HepG2 (cell line): Measurements from ENCODE around the gene CDH8. TPM values are rescaled to one million over a fixed set of nuclear protein-coding genes. Genes with fewer than 3 reads are reported as not detected.

ENCODE experiments used
- ATAC-seq: fragments of 200-7000 bp; cut with Tn5 transposase; 3 replicates; pipeline ENCODE4 v1.9.1; 2020; ENCODE audit warnings: mild to moderate bottlenecking, moderate library complexity
- BruUV-seq: library from RNA; stranded (reverse); fragments of 400-500 nt; replicated peaks from 2 replicates; lab custom pipeline; 2021; lab: Mats Ljungman, UMichigan
- CTCF ChIA-PET: fragments of 300-600 bp; formaldehyde crosslinking; extraction: SDS; loops from one replicate; lab custom pipeline; 2021; ENCODE audit warnings: low total read pairs, inconsistent platforms, low intra/inter-chr PET ratio; lab: Yijun Ruan, JAX
- POLR2A ChIA-PET: fragments of 350-600 bp; sonication (Branson Sonifier 250); formaldehyde crosslinking; loops from one replicate; lab custom pipeline; 2020; ENCODE audit warnings: antibody characterized with exemption, inconsistent platforms; lab: Yijun Ruan, JAX
- DNase-seq: peaks from one replicate; pipeline ENCODE4 v3.0.0-alpha.2; 2015; ENCODE audit warnings: low spot score
- FAIRE-seq: peaks from 3 replicates; lab custom pipeline; 2011; peaks lifted over from hg19 to GRCh38; lab: Jason Lieb, UNC
- H2AFZ ChIP-seq: one replicate; pipeline ENCODE4 v1.6.1; 2011; ENCODE audit warnings: low read length, inconsistent platforms
- H3K27ac ChIP-seq: fragments of 300-600 bp; 3 replicates; pipeline ENCODE4 v1.8.0; 2011; ENCODE audit warnings: mixed run types, mild to moderate bottlenecking, mixed read lengths, low read length, inconsistent platforms; ENCODE audit not compliant: insufficient read depth; ENCODE audit errors: extremely low read length
- H3K27me3 ChIP-seq, 2 experiments: fragments of 200-600 bp in 1 of 2; 2 replicates in 1 of 2; 3 replicates in 1 of 2; pipeline versions ENCODE4 v1.6.0 to v1.8.0; 2011; ENCODE audit warnings: low read length in 2 of 2, mild to moderate bottlenecking in 2 of 2, moderate library complexity in 2 of 2, inconsistent platforms in 1 of 2; ENCODE audit not compliant: insufficient read depth in 2 of 2, control insufficient read depth in 1 of 2
- H3K36me3 ChIP-seq, 2 experiments: fragments of 200-600 bp in 1 of 2; replicated peaks in 1 of 2; 2 replicates in 1 of 2; 3 replicates in 1 of 2; pipeline versions ENCODE4 v1.5.1 to v1.8.0; 2011; ENCODE audit warnings: low read length in 2 of 2, inconsistent platforms in 1 of 2; ENCODE audit not compliant: insufficient read depth in 2 of 2, control insufficient read depth in 1 of 2
- H3K4me1 ChIP-seq: 2 replicates; pipeline ENCODE4 v1.5.1; 2012; ENCODE audit warnings: low read length, inconsistent platforms; ENCODE audit not compliant: insufficient read depth
- H3K4me2 ChIP-seq: 2 replicates; pipeline ENCODE4 v1.6.0; 2011; ENCODE audit warnings: low read depth, low read length, inconsistent platforms
- H3K4me3 ChIP-seq, 3 experiments: fragments of 200-600 bp in 1 of 3; sonication (generic), shearing (Covaris generic) in 1 of 3; replicated peaks in 1 of 3; 2 replicates each; pipeline ENCODE4 v1.5.1; 2011 to 2016; ENCODE audit warnings: low read length in 3 of 3, inconsistent platforms in 2 of 3, low read depth in 2 of 3, mild to moderate bottlenecking in 2 of 3, control low read depth in 1 of 3, mixed read lengths in 1 of 3; ENCODE audit not compliant: insufficient read depth in 1 of 3
- H3K79me2 ChIP-seq: one replicate; pipeline ENCODE4 v1.6.1; 2011; ENCODE audit warnings: low read length, inconsistent platforms; ENCODE audit not compliant: insufficient read depth
- H3K9ac ChIP-seq: 2 replicates; pipeline ENCODE4 v1.6.0; 2011; ENCODE audit warnings: mild to moderate bottlenecking, low read depth, low read length, inconsistent platforms; ENCODE audit not compliant: insufficient read depth
- H3K9me3 ChIP-seq: 2 replicates; pipeline ENCODE4 v1.5.1; 2012; ENCODE audit warnings: mild to moderate bottlenecking, low read length
- H4K20me1 ChIP-seq: 2 replicates; pipeline ENCODE4 v1.6.0; 2011; ENCODE audit warnings: inconsistent platforms, mild to moderate bottlenecking, low read length, moderate library complexity; ENCODE audit not compliant: insufficient read depth
- AKAP8 ChIP-seq: sonication (generic); formaldehyde crosslinking; IDR thresholded peaks from 2 replicates; pipeline ENCODE4 v1.5.1; 2020; ENCODE audit warnings: mild to moderate bottlenecking, missing genetic modification reagents
- CBX2 ChIP-seq, 2 experiments: fragments of 200-600 bp in 1 of 2; sonication (generic); formaldehyde crosslinking in 1 of 2; IDR thresholded peaks; 2 replicates each; pipeline versions ENCODE4 v1.7.0 to v1.8.1; 2018 to 2022; ENCODE audit warnings: low read depth in 2 of 2, low read length in 1 of 2, mild to moderate bottlenecking in 1 of 2, missing genetic modification reagents in 1 of 2
- CCDC6 ChIP-seq: sonication (generic); formaldehyde crosslinking; IDR thresholded peaks from 2 replicates; pipeline ENCODE4 v1.8.1; 2022; ENCODE audit warnings: mild to moderate bottlenecking, missing genetic modification reagents, moderate library complexity
- KLF9 ChIP-seq: IDR thresholded peaks from 2 replicates; pipeline ENCODE4 v1.6.1; 2016; ENCODE audit warnings: low read depth
- MXI1 ChIP-seq: IDR thresholded peaks from 3 replicates; pipeline ENCODE4 v1.6.1; 2012; ENCODE audit warnings: low read depth, low read length, inconsistent platforms, borderline replicate concordance
- ZNF33A ChIP-seq: sonication (generic); formaldehyde crosslinking; IDR thresholded peaks from 2 replicates; pipeline ENCODE4 v1.5.1; 2020; ENCODE audit warnings: missing genetic modification reagents, mild to moderate bottlenecking, moderate library complexity, borderline replicate concordance
- ZNF354B ChIP-seq: sonication (generic); formaldehyde crosslinking; IDR thresholded peaks from 2 replicates; pipeline ENCODE4 v1.8.0; 2022; ENCODE audit warnings: mild to moderate bottlenecking, missing genetic modification reagents
- ZNF724P ChIP-seq: sonication (generic); formaldehyde crosslinking; IDR thresholded peaks from 2 replicates; pipeline ENCODE4 v1.8.0; 2022; ENCODE audit warnings: missing genetic modification reagents, borderline replicate concordance
- ZNF781 ChIP-seq: sonication (generic); formaldehyde crosslinking; IDR thresholded peaks from 2 replicates; pipeline ENCODE4 v1.5.1; 2020; ENCODE audit warnings: borderline replicate concordance, mild to moderate bottlenecking, missing genetic modification reagents; ENCODE audit errors: not compliant biosample characterization
- ZSCAN22 ChIP-seq: sonication (generic); formaldehyde crosslinking; IDR thresholded peaks from 2 replicates; pipeline ENCODE4 v1.4.0; 2020; ENCODE audit warnings: mild to moderate bottlenecking, missing genetic modification reagents
- in situ Hi-C: cut with HindIII; loops from 2 replicates; pipeline ENCODE4 v1.10.0; 2017; ENCODE audit warnings: low pct_unique_long_range_greater_than_20kb; ENCODE audit not compliant: extremely low pct_ligation_motif_present
- intact Hi-C: fragments of 100-400 bp; cut with micrococcal nuclease; formaldehyde crosslinking; loops from one replicate; pipeline ENCODE4 v1.10.0; 2022; ENCODE audit not compliant: unreplicated experiment
- polyA plus RNA-seq, 8 experiments: library from polyadenylated mRNA; depleted of rRNA in 3 of 8; stranded (reverse) in 7 of 8; unstranded in 1 of 8; fragments of >200 nt; fragmentation: Illumina TruSeq in 4 of 8; extraction: Trizol in 4 of 8; gene quantifications; 2 replicates each; pipeline versions ENCODE4 v1.2.1 to v1.2.3, GENCODE V29; 2011 to 2016; ENCODE audit warnings: low read depth in 4 of 8, missing spikeins in 1 of 8, mixed read lengths in 1 of 8; ENCODE audit not compliant: insufficient read depth in 1 of 8
- total RNA-seq, 5 experiments: library from RNA; depleted of rRNA; stranded (reverse); fragments of >200 nt; fragmentation: Illumina TruSeq; extraction: Trizol; gene quantifications; 2 replicates each; pipeline ENCODE4 v1.2.3, GENCODE V29; 2016; ENCODE audit warnings: low read depth in 1 of 5
- TF ChIP-seq, protein P1 (sequence below): sonication (generic); formaldehyde crosslinking; IDR thresholded peaks from 2 replicates; pipeline ENCODE4 v1.4.0; 2020; ENCODE audit warnings: missing genetic modification reagents
- TF ChIP-seq, protein P2 (sequence below): IDR thresholded peaks from 2 replicates; pipeline ENCODE4 v1.6.1; 2012; ENCODE audit warnings: low read depth, low read length, improper control_type of control experiment

The CDH8 gene
- total and polyA plus RNA-seq, 2 of the 13 experiments (the other 11 are each of a cell fraction or from before 2014, with no cell fraction given): not detected

DNA sequence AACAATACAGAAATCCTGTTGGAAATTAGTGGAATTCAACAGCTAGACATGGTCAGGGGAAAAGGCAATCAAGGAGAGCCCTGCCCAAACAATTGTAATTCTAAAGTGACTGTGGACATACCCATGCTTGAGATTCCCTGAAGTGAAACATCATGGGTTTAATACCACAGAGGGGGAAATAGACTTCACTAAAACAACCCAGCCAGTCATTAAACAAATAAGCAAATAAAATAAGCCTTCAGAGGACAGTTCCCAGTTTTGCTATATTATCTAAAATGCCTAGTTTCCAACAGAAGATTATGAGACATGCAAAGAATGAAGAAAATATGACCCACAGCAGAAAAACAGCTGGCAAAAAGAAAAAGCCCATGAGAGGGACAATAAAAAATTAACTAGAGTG is 376.3 kb downstream of the CDH8 start:
- Histone ChIP-seq H4K20me1 (no peaks in the 10 kb centered on the region), H3K9me3 (peaks cover 30% of the 10 kb centered on the region), H3K79me2 (no peaks in the 10 kb centered on the region), H3K36me3 (no peaks in the 10 kb centered on the region), H3K9ac (no peak overlapping the region), H3K27ac (no peak overlapping the region), H2AFZ (no peak overlapping the region), H3K4me3 (no peak overlapping the region), H3K4me1 (no peaks in the 10 kb centered on the region), H3K4me2 (no peak overlapping the region), H3K27me3 (no peaks in the 10 kb centered on the region)
- intact Hi-C loops (no loop called here), in situ Hi-C loops (no loop called here)
- FAIRE-seq: no peak
- POLR2A ChIA-PET: no interaction called here
- DNase-seq: no peak
- CTCF ChIA-PET: no interaction called here
- ATAC-seq: no peak
- BruUV-seq: no TSS peak
- TF ChIP-seq KLF9 (CRISPR knock-in tag): no peak
- TF ChIP-seq MXI1: no peak
- TF ChIP-seq CCDC6 (CRISPR knock-in tag): no peak
- TF ChIP-seq ZNF781 (CRISPR knock-in tag): no peak
- no peak for TF ChIP-seq ZSCAN22 (CRISPR knock-in tag)
- TF ChIP-seq ZNF354B (CRISPR knock-in tag): no peak
- TF ChIP-seq, protein P1, sequence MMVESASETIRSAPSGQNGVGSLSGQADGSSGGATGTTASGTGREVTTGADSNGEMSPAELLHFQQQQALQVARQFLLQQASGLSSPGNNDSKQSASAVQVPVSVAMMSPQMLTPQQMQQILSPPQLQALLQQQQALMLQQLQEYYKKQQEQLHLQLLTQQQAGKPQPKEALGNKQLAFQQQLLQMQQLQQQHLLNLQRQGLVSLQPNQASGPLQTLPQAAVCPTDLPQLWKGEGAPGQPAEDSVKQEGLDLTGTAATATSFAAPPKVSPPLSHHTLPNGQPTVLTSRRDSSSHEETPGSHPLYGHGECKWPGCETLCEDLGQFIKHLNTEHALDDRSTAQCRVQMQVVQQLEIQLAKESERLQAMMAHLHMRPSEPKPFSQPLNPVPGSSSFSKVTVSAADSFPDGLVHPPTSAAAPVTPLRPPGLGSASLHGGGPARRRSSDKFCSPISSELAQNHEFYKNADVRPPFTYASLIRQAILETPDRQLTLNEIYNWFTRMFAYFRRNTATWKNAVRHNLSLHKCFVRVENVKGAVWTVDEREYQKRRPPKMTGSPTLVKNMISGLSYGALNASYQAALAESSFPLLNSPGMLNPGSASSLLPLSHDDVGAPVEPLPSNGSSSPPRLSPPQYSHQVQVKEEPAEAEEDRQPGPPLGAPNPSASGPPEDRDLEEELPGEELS (CRISPR knock-in tag): no peak
- TF ChIP-seq, protein P2, sequence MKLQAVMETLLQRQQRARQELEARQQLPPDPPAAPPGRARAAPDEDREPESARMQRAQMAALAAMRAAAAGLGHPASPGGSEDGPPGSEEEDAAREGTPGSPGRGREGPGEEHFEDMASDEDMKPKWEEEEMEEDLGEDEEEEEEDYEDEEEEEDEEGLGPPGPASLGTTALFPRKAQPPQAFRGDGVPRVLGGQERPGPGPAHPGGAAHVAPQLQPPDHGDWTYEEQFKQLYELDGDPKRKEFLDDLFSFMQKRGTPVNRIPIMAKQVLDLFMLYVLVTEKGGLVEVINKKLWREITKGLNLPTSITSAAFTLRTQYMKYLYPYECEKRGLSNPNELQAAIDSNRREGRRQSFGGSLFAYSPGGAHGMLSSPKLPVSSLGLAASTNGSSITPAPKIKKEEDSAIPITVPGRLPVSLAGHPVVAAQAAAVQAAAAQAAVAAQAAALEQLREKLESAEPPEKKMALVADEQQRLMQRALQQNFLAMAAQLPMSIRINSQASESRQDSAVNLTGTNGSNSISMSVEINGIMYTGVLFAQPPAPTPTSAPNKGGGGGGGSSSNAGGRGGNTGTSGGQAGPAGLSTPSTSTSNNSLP: no peak
- TF ChIP-seq ZNF33A (CRISPR knock-in tag): no peak
- no peak for TF ChIP-seq AKAP8
- no peak for TF ChIP-seq ZNF724P (CRISPR knock-in tag)
- no peak for TF ChIP-seq CBX2 (IDR thresholded peaks at IDR 0.05; ENCODE audit: low read depth, low read length)
- TF ChIP-seq CBX2 (CRISPR knock-in tag; IDR thresholded peaks at IDR 0.05; ENCODE audit: low read depth): no peak
